Activated CD8-positive, alpha-beta memory T cell treated with anti-CD3 and anti-CD28 coated beads for 1 hour (primary cell): ENCODE data around the gene EFNA3.

ENCODE experiments used
- DNase-seq, 2 donors: peaks; one replicate each; pipeline ENCODE4 v3.0.0-alpha.2; 2020; ENCODE audit warnings: low read depth in 1 of 2; ENCODE audit errors: extremely low read depth in 1 of 2

EFNA3 gene

DNA sequence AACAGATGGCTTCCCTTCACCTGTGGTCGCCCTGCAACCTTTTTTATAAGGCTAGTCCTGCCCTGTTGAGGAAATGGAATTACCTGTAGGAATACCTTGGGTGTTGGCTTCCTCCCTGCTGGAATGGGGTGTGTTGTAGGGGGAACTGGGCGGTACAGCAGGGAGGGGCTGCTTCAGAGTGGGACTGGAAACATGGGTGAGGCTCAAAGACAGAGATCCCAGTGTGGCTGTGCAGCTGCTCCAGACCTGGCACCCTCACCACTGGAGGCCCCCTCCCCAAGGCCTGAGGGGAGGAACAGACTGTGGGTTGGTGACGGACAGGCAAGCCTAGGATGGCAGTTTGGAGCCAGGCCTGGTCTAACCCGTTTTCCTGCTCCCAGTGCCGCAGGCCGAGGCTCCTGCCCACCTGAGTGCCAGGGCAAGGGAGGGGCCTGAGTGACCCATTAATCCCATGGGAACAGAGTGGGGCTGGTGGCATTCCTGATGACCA, 4.5 kb downstream of the EFNA3 start:
- DNase-seq, result no peak

DNA sequence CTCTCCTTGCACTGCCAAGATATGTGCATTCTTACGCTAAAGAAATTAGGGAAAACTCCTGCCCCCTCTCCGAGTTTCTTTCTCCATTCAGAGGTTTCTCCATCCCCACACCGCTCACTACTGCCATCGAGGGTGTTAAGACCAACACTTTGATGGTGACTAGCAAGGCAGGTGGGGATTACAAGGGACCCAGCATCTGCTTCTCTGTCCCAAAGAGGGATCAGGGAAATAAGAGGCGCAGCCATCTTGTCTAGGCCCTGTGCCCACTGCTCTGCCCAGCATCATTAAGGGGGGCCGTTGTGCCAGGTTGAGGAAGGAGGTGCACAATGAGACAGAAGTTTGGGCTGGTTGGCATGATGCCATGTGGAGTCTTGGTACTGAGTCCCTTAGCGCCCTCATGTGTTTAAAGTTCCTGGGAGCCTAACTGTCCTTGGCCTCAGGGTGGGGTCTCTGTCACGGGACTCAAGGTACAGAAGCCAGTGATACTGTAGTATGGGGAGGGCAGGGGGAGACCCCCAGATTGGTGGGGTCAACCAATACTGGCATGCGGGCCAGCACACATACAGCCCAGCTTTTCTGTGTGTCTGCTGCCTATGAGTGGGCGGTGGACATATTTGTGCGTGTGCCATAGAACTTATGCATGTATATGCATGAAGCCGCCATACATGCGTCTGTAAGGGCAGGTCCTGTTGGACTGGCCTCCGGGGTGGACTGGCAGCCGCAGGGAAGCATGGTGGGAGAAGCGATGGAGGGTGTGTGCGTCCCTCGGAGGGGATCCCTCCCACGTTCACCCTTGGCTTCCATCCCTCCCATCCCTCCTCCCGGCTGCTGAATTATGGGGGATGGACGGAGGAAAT, 5.5 kb downstream of the EFNA3 start:
- DNase-seq, result no peak

DNA sequence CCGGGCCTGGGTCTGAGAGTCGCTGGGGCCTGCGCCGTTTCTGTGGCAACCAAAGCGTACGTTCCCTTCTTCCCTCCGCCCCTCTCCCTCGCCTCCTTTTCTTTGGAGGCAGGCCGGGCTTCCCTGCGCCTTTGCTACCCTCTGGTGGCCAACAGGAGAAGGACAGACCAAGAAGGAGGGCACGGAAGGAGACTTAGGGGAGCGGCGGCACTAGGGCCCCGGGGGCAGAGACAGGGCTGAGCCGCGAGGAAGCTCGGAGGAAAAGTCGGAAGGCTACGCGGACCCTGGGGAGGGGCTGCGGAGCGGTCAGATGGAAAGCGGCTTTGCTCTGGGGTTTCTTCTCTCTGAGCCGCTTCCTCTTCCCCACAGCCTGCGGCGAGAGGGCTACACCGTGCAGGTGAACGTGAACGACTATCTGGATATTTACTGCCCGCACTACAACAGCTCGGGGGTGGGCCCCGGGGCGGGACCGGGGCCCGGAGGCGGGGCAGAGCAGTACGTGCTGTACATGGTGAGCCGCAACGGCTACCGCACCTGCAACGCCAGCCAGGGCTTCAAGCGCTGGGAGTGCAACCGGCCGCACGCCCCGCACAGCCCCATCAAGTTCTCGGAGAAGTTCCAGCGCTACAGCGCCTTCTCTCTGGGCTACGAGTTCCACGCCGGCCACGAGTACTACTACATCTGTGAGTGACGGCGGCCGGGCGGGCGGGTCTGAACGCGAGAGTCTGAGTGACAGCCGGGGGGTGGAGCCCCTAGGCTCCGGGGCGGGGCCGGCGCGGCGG, 6.3 kb downstream of the EFNA3 start:
- peak; percentile 67 to 86 for DNase-seq

DNA sequence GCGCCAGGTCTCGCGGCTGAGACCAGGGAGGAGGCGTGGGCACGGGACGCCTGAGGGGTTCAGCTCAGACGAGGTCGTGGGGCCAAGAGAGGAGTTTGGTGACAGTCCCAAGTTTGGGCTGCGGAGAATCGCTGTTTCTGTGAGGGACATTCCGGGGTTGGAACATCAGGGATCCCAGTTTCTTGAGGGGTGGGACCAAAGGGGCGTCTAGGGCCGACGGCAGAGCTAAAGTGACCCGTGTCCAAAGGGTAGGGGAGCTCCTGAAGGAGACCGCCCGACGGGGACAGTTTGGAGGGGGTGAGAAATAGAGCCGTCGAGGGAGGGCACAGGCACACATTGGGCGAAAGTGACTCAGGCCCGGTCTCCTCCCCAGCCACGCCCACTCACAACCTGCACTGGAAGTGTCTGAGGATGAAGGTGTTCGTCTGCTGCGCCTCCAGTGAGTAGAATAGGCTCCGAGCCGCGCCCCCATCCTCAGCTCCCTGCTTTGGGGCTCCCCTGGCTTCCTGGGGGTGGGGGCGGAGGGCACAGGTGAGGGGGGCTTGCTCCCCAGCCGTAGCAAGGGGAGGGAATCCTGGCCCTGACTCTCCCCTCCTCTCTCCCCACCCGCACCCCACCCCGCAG, 7.0 kb downstream of the EFNA3 start:
- peak; percentile 66 for DNase-seq

DNA sequence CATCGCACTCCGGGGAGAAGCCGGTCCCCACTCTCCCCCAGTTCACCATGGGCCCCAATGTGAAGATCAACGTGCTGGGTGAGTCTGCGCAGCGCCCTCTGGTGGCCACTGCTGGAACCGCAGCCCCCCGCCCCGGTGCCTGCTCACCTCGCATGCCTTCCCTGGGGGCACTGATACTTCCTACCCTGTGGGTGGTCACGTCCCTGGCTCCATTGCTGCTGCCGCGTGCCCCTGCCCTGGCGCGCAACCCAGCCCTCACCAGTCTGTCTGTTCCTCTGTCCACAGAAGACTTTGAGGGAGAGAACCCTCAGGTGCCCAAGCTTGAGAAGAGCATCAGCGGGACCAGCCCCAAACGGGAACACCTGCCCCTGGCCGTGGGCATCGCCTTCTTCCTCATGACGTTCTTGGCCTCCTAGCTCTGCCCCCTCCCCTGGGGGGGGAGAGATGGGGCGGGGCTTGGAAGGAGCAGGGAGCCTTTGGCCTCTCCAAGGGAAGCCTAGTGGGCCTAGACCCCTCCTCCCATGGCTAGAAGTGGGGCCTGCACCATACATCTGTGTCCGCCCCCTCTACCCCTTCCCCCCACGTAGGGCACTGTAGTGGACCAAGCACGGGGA, 7.6 kb downstream of the EFNA3 start:
- DNase-seq, result peak; percentile 49 to 70

DNA sequence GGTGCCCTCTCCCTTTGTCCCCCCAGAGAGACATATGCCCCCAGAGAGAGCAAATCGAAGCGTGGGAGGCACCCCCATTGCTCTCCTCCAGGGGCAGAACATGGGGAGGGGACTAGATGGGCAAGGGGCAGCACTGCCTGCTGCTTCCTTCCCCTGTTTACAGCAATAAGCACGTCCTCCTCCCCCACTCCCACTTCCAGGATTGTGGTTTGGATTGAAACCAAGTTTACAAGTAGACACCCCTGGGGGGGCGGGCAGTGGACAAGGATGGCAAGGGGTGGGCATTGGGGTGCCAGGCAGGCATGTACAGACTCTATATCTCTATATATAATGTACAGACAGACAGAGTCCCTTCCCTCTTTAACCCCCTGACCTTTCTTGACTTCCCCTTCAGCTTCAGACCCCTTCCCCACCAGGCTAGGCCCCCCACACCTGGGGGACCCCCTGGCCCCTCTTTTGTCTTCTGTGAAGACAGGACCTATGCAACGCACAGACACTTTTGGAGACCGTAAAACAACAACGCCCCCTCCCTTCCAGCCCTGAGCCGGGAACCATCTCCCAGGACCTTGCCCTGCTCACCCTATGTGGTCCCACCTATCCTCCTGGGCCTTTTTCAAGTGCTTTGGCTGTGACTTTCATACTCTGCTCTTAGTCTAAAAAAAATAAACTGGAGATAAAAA, 8.4 kb downstream of the EFNA3 start:
- DNase-seq, result no peak

DNA sequence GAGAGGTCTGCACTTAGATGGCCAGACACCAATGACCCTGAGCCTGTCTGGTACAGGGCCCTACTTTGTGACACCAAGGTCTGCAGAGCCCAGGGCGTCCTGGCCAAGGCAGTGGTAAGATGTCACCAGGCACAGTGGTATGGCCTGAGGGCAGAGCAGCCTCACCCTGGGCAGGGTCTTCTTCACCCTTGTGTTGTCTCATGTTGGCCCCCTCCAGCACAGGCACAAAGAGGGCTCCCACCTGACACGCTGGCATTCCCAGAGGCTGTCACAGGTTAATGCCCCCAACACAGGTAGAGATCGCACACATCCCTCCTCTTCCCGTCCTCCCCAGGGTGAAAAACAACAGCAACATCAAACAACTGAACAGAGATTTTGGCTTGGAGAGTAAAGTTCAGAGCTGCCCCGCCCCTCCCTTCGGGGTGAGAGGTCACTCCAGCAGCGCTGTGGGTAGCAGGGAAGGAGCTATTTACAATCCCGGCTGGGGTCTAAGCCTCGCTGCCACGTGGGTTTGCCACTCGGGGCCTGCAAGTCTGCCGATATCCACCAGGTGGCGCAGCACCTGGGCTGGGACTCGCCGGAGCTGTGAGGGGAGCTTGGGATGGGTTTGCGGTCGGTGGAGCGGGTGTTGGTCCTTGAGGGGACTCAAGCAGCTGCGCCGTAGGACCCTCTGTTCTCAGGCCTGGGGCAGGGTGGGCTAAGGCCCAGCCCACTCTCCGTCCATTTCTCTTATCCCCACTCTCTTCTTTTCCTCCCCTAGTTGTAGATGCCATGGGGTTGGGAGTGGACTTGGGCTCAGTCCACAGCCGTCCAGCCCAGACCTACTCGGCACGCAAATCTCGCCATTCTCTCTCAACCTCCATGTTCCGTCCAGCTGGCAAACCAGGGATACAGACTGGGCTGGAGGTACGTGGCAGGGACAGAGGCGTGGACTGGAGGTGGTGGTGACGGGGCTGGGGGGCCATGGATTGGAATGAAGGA, 12.7 kb downstream of the EFNA3 start:
- peak; percentile 34 to 68 for DNase-seq

DNA sequence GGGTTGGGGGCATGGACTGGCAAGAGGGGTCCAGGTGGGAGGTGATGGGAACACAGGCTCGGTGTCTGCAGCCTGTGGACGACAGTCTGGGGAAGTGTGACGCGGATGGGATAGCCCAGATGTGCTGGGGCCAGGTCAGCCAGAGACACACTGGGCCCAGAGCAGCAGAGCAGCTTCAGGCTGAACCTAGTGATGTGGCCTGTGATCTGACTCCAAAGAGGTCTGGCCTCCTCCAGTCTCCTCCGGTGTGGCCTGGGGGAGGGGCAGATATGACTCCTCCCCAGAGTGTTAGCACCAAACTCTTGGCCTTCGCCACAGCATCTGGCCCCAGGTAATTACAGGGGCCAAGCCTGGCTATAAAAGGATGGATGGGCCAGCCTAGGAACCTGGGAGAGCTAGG, 13.5 kb downstream of the EFNA3 start:
- DNase-seq, result no peak

DNA sequence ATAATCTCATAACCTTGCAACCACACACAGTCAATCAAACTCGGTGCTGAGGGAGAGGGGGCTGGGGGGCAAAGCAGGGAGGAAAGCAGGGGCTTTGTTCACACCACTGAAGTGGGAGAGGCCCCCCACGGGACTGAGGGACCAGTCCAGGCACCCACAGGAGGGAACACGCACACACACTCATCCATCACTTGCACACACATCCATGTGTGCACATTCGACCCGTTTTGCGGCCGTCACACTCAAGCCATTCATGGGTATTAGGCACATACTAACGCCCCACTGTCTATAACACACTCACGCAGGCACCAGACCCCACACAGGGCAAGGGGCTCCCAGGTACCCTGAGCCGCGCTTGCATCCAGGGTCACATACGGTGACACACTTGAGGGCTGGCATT, 14.0 kb downstream of the EFNA3 start:
- DNase-seq, result no peak

DNA sequence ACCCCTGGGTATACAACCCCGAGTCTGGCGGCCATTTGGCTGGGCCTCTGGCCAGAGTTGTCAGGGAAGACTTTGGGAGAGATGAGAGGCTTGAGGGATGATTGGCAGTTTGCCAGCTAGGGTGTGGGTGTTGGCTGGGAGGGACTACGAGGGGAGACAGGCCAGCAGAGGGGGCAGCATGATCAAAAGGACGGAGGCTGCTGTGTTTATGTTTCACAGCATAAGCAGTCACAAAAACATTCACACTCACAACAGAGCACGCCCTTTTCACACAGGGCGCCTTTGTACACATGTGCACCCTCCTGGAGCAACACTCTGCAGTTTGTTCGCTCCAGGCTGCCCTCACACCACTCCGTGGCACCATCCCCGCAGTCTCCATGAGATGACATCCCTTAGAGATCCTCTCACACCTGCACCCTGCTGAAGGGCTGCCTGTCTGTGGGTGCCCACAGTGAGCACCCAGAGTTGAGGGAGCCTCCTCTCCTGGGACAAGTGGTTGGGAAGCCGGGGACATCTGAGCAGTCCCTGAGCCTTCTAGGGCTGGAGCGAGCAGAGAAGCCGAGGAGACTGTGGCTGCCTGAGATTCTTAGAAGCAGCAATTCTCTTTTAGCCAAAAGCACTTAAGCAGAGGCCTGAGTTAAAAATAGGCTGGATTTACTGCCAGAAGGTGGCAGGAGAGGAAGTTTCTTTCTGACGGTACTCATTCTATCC, 15.4 kb downstream of the EFNA3 start:
- DNase-seq, result no peak

DNA sequence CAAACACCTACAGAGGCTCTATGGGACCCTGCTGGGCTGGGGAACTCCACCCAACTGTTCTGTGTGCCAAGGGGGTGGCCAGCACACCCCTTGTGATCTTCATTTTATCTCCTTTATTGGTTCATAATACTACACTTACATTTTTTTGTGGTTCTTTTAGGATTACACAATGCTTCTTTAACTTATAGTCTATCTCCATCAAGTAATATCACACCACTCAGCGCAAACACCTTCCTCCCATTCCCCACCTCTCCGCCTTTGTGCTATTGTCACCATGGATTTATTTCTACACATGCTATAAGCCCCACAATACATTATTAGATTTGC, 15.9 kb downstream of the EFNA3 start:
- no peak for DNase-seq

DNA sequence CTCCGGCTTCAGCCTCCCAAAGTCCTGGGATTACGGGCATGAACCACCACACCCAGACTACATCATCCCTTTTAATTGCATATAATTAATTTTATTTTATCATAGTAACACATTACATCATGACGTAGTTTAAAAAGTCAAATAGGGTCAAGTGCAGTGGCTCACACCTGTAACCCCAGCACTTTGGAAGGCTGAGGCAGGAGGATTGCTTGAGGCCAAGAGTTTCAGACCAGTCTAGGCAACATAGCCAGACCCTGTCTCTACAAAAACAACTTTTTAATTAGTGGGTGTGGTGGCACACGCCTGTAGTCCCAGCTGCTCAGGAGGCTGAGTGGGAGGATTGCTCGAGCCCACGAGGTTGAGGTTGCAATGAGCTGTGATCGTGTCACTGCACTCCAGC, 20.7 kb downstream of the EFNA3 start:
- no peak for DNase-seq

DNA sequence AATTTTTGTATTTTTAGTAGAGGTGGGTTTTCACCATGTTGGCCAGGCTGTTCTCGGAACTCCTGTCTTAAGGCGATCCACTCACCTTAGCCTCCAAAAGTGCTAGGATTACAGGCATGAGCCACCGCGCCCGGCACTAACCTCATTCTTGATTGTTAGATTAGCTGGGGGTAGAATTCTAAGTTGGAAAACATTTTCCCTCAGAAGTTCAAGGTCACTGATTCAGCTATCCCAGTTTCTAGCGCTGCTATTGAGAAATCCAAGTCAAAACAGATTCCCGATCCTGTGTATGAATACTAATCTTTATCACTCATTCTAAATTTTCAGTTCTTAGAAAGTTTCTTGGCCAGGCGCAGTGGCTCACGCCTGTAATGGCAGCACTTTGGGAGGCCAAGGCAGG, 24.7 kb downstream of the EFNA3 start:
- DNase-seq, result no peak

DNA sequence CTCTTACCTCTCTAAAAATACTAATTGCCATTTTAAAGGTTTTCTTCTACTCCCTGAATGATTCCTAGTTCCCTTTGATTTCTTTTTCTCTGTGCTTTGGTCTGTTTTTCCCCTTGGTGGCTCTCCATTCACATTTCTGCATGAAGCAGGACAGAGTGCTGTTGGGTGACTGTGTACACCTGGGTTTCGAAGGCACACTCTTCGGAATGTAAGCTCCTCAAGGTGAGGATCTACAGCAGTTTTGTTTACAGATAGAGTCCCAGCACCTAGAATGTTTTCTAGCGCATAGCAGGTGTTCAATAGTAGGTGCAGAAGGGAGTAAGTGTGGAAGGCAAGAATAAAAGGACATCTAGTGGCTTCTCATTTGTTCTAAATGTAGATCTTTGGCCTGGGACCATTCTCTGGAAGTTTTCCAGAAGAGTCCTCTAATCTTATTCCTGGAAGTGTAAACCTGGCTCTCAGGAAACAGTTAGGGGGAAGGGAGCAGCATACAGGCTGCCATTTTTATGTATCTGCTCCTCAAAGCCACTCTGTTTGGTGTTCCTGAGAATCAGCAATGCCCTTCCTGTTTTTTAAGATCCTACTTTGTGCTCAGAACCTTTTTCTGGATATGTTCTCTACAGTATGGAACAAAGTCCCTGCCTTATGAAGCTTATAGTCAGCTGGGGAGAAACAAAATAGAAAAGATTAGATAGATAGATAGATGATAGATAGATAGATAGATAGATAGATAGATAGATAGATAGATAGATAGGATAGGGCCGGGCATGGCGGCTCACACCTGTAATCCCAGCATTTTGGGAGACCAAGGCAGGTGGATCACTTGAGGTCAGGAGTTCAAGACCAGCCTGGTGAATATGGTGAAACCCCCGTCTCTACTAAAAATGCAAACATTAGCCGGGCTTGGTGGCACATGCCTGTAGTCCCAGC, 26.2 kb downstream of the EFNA3 start:
- DNase-seq, result no peak

DNA sequence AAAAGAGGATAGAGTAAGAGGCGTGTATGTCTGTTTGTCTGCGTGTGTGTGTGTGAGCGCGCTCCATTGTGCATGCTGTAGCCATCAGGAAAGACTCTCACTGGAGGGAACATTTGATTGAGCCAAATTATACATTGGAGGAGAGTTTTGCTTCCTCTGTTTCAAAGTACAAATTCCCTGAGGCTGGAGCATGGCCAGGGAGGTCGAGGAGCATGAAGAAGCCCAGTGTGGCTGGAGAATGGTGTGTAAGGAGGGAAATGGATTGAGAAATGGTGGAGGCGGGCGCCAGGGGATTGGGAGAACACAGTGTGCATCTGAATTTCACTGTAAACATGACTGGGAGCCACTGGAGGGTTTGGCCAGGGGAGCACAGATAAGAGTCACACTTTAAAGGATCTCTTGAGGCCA, 27.0 kb downstream of the EFNA3 start:
- no peak for DNase-seq

DNA sequence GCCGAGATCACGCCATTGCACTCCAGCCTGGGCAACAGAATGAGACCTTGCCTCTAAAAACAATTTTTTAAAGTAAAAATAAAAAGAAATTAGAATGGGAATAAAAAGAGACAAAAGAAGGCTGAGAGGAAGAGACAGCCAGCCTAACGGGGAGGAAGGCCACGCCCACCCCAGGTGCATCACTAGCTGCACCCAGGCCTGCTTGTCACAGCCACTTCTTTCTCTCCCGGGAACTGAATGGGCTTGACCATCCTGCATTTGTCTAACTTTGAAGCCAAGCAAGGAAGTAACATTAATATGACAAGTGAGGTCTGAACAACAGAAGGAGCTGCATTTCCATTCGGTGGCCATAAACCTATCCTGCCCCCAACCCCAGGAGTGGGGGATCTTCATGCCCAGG, 28.2 kb downstream of the EFNA3 start:
- no peak for DNase-seq

DNA sequence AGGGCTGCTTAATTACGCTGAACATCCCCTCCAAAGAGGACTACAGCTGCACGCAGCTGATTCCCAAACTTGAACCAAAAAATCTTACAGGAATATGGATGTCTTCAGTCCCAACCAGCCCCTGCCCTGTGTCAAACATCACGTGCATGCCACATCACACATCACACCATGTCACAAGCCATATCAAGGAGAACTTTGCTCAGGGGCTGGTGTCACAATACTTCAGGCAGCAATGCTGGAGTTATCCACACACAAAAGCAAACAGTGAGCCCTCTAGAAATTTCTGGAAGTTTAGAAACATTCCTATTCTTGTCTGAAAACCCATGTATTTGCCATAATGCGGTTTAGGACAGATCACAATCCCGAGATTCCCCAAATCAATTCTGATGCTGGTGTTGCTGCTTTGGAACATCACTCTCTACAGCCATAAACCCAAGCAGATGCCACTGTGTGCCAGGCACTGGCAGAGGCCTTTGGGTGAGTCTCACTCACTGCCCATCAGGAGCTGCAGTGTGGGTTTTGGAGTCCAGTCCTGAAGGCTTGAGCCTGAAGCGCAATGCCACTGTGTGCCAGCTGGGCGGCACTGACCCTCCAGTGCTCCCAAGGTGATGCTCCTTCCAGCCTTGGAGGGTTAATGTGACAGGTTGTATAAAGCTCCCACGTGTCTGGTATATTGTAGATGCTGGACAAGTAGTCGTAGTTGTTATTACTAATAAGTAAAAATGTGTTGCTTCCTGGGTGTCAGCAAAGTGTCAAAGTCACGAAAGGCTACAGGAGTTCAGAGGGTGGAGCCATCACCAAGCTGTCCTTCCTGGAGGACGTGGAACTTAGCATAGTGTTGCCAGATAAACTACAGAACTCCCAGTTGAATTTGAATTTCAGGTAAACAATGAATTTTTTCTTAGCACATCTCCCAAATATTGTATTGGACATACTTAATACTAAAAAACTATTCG, 28.9 kb downstream of the EFNA3 start:
- DNase-seq, result no peak
